Ramos (cell line): ENCODE measurements around the gene ANKIB1.
"Not testable (repeated sequence)": the region's sequence is repeated elsewhere in the genome, so short reads cannot be mapped to it uniquely, and the experiment has no call there.

Source experiments
- in situ Hi-C: fragments of 300-500 bp; cut with MboI; formaldehyde crosslinking; loops from one replicate; pipeline ENCODE4 v1.14.3; 2022; ENCODE audit warnings: low sequenced_read_pairs; ENCODE audit not compliant: unreplicated experiment

Gene ANKIB1, protein sequence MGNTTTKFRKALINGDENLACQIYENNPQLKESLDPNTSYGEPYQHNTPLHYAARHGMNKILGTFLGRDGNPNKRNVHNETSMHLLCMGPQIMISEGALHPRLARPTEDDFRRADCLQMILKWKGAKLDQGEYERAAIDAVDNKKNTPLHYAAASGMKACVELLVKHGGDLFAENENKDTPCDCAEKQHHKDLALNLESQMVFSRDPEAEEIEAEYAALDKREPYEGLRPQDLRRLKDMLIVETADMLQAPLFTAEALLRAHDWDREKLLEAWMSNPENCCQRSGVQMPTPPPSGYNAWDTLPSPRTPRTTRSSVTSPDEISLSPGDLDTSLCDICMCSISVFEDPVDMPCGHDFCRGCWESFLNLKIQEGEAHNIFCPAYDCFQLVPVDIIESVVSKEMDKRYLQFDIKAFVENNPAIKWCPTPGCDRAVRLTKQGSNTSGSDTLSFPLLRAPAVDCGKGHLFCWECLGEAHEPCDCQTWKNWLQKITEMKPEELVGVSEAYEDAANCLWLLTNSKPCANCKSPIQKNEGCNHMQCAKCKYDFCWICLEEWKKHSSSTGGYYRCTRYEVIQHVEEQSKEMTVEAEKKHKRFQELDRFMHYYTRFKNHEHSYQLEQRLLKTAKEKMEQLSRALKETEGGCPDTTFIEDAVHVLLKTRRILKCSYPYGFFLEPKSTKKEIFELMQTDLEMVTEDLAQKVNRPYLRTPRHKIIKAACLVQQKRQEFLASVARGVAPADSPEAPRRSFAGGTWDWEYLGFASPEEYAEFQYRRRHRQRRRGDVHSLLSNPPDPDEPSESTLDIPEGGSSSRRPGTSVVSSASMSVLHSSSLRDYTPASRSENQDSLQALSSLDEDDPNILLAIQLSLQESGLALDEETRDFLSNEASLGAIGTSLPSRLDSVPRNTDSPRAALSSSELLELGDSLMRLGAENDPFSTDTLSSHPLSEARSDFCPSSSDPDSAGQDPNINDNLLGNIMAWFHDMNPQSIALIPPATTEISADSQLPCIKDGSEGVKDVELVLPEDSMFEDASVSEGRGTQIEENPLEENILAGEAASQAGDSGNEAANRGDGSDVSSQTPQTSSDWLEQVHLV

DNA sequence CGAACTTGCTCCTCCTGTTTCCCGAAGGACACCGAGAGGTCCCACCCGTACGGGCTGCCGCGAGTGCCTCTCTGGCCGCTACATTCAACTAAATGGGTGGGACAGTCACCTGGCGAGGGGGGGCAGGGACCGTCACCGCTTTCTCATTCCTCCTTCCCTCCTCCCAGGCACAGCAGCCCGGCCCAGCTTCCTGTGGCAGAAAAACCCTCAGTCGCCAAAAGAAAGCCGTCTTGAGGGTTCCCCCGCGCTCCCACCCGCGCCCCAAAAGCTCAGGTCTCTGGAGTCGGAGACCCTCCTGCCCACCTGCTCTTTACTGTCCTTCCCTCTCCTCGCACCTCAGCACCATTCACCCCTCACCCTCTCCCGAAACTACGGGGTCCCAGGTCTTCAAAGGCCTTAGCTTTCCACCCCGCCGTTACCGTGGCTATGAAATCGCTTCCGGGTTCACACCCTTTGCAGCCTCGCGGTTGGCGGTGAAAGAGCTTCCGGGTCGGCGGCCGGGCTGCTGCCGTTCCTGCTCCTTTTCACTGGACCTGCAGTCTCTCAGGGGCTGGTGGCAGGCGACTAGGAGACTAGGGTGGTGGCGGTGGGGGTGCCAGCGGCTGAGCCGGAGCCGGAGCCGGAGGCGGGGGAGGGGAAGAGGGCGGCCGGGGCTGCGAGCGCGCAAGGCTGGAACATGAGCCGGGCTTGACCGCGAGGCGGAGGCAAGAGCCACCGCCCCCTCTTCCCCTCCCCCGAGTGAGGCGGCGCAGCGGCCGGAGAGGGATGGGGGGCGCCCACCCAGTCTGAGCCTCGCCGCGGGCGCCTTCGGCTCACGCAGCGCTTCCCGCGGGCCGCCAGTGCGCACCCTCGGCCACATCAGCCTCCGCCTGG is at the start of gene ANKIB1, which contains the start of gene KRIT1:
Gene ANKIB1 (plus strand): TSS at position 488 of the 873 bp plus-strand sequence. CDS start 49,005 bp downstream, outside the sequence.
Gene KRIT1 (minus strand): TSS at position 428 of the 873 bp plus-strand sequence. CDS start 3,779 bp downstream, outside the sequence.
- in situ Hi-C loops: no loop called here

DNA sequence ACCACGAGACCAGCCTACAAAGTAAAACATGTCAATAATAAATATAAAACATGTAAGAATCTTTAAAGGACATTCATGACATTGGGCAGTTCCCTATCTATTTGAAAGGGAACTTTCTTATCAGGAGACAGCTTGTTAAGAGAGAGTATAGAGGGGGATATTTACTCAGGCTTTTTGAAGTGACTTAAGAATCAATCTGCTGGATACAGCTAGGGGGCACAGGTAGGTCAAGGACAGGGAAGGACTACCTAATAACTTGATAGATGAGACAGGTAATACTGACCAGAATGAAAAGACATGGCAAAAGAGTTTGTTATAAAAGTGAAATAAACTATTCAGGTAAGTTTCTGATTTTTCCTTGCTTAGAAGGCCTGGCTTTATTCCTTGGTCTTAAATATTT is 45.0 kb upstream of the ANKIB1 start:
- in situ Hi-C loops: no loop called here

DNA sequence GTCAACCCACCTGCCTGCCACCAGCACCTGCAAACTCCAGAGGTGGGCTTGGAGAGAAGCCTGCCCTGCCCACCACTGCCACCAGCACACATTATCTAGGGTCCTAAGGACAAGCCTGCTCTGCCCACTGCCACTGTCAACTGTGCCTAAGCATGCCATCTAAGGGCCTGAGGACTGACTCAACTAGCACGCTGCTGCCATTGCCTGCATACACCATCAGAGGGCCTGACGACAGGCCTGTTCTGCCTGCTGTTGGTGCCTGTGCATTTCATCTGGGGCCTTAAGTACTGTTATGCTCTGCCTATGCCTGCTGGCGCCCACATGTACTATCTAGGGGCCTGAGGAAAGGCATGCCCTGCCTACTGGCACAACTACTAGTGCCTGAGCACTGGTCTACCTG is 39.8 kb upstream of the ANKIB1 start:
- in situ Hi-C loops: no loop called here

DNA sequence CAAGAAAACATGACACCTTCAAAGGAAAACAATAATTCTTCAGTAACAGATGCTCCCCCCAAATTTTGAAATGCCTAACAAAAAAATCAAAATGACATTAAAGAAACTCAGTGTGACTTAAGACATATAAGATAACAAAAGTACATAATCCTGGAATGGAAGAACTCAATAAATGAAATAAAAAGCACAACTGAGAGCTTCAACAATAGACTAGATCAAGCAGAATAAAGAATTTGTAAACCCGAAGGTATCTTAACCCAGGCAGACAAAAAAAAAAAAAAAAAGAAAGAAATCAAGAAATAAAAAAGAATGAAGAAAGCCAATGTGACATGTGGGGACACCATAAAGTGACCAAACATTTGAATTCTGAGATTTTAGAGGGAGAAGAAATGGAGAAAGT is 39.1 kb upstream of the ANKIB1 start:
- in situ Hi-C loops: no loop called here

DNA sequence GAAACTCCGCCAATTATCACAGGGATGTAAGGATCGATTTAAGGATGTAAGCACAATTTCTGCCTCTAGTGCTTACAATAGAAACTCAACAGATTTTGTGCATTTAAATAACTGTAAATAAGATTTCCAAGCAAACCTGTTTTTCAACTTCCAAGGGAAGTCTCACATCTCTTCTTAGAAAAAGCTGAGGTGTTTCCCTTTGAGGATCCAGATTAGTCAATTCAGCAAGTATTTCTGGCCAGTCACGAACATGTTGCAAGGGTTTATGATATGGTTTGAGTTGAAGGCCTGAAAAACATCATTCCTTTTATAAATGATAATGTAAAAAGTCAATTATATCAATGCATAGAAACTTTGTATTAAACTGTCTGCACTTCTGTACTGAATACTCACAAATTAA is 24.0 kb upstream of the ANKIB1 start:
- in situ Hi-C loops: no loop called here

DNA sequence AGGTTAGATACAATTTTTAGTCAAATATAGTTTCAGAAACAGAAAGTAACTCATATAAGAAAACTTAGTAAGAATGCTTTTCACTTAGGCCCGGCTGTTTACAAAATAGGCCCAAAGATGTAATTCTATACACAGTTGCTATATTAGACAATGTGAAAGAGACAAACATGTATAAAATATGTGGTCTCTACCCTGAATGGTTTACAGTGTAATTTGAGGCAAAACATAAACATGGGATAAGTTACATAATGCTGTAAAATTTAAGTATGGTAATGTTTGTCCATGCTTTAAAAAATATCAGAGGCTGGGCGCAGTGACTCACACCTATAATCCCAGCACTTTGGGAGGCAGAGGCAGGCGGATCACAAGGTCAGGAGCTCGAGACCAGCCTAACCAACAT is 18.8 kb upstream of the ANKIB1 start:
- in situ Hi-C loops: no loop called here

DNA sequence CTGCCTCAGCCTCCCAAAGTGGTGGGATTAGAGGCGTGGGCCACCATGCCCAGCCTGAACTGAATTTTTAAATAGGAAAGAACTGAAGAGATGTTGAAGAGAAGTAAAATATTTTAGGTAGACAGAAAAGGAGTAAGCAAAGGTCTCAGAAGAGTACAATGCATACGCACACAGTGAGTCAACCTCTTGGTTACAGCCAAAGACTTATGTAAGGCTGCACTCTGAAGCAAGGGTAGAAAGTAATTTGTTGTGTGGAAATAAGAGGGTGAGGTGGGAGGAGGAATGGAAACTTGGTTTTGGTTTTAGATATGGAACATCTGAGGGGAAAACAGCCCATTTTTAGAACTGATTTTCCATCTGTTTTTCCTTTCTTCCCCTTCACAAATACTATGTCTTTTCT is 17.7 kb upstream of the ANKIB1 start:
- in situ Hi-C loops: no loop called here

DNA sequence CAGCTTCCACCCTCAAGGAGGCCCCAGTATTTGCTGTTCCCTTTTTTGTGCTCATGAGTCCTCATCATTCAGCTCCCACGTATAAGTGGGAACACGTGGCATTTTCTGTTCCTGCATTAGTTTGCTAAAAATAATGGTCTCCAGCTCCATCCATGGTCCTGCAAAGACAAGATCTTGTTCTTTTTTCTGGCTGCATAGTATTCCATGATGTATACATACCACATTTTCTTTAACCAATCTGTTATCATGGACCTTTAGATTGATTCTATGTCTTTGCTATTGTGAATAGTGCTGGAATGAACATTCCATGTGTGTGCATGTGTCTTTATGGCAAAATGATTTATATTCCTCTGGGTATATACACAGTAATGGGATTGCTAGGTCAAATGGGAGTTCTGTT is 17.0 kb upstream of the ANKIB1 start:
- in situ Hi-C loops: no loop called here

DNA sequence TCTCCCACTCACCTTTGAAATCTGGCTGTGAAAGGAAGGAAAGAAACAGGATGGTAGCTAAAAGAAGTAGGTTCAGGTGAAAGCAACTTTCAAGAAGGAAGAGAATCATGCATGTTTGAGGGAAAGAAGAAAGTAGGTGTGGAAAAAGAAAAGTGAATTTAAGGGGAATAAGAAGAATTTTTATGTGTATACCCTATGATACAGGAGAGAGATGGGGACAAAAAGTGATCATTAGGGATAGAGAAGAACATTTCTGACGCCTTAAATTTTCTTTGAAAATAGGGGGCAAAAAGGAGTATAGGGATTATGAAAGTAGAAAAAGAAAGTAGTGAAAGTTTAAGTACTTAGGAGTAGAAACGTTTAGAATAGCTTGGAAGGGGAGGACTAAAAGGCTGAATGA is 15.2 kb upstream of the ANKIB1 start:
- in situ Hi-C loops: no loop called here

DNA sequence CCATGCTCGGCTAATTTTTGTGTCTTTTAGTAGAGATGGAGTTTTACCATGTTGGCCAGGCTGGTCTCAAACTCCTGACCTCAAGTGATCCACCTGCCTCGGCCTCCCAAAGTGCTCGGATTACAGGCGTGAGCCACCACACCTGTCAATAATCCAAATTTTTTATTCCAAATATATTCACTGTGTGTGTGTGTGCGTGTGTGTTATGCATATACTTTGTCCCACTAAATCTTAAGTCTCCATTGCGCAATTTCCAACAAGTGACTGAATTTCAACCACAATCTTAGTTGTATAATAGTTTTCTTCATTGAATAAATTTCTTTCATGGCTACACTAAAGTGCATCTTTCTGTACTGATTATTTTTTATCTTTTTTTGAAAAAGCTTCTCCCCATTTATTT is 2.8 kb upstream of the ANKIB1 start:
- in situ Hi-C loops: no loop called here

DNA sequence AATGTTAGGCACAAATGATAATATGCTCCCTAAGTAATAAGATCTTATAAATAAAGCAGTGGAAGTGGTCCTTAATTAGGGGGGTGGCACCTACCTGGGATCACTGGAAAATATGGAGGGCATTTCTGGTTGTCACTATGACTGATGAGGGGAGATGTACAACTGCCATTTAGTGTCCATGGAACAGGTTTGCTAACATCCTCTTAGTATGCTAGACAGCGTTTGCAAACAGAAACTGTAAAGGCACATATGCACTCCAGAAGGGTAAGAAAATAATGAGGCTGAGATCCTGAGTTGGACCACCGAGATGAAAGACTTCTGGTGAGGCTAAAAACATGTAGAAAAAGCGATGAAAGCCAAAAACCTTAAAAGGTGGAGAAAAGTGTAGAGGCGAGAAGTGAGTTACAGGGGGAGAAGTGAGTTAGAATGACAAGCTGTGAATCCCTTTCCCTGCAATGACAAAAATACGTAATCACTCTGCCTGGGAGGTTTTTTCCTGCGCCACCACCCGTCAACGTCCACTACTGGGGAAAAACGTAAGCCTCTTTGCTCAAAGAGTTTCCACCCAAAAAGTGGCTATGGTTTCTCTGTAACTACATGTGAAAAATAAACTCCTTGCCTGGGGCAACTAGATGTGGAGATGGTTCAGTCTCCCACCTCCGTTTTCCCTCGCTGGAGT is 827 bp upstream of the ANKIB1 start:
- in situ Hi-C loops: no loop called here

DNA sequence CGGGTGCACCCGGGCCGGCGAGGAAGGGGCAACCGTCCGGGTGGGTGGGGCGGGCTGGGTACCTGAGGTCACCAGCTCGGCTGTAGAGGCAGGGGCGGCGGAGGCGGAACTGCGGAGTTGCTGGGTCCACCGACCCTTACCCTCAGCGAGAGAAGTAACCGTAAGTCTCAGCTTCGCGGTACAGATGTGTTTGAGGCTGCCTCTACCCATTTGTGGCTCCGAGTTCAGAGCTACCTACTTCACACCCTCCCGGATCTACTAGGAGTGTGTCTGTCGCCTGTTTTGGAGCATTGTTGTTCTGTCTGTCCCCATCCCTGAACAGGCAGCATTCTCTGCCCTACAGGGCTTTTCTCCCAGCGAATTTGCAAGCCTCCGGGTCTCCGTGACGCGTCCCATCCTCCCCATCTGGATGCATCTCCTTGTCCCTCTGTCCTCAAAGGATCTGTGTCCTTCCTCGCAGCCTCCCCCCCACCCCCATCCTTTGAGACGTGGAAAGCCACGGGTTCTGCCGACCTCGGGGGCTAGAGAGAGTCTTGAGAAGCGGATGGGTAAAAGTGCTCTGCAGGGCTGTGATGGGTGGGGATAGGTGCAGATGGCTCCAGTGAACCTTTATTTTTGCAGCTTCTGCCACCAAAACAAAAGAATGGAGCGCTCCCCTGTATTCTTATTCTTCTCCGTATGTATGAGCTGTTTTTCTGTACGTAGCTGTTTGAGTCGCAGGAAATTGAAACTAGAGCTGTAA is 757 bp downstream of the ANKIB1 start:
- in situ Hi-C loops: no loop called here

DNA sequence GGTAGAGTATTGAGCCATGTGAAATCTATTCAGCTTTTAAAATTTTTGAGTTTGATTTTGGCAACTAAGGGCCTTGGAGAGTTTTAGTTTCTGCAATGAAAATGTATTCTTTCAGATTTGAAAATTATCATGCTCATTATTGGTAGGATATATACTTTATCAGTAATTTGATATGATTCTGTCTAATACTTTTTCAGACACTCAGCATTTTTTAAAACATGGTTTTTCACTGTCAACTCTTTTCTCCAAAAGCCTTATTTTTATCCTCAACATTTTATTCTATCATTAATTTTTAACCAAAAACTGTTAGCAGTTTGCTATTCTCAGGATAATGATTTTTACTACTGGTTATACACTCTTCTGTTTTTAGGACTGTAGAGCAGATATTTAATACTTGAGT is 4.8 kb downstream of the ANKIB1 start:
- in situ Hi-C loops: no loop called here

DNA sequence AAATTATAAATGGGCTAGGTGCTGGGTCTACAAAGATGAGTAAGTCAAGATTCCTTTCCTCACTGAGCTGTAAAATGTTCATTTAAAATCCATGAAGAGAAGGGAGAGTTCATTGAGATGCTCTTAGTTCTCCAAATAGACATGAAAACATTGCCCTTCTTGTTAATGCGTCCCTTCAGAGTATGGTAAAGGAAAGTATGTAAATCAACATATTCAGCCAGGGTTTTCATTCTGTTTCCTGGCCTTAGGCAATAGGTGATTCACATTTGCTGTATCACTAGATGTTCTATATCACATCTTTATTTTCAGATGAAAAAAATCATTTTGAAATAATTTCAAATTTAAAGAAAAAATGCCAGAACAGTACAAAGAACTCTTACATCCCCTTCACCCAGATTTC is 5.4 kb downstream of the ANKIB1 start:
- in situ Hi-C loops: no loop called here

DNA sequence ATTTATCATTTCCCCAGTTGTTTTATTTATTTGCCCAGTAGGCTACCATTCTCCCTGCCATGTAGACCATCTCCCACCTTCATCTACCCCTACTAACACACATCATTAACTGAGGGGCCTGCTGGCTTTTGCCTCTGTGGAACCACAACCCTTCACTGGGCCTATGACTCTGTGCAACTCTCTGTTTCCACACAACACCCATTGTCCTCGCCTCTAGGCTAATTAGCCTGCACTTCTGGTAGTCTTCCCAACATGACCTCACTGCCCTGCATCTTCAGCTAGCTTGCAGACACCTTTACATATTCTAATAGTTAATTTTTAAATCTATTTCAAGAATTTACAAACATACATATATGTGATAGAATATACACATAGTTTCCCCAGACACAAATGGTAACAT is 7.5 kb downstream of the ANKIB1 start:
- in situ Hi-C loops: no loop called here

DNA sequence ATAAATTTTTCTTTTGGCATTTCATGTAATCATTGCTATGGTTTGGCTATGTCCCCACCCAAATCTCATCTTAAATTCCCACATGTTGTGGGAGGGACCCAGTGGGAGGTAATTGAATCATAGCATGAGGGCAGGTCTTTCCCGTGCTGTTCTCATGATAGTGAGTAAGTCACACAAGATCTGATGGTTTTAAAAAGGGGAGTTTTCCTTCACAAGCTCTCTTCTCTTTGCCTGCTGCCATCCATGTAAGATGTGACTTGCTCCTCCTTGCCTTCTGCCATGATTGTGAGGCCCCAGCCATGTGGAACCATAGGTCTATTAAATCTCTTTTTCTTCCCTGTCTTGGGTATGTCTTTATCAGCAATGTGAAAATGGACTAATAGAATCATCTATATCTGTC is 9.0 kb downstream of the ANKIB1 start:
- in situ Hi-C loops: not testable (repeated sequence)

DNA sequence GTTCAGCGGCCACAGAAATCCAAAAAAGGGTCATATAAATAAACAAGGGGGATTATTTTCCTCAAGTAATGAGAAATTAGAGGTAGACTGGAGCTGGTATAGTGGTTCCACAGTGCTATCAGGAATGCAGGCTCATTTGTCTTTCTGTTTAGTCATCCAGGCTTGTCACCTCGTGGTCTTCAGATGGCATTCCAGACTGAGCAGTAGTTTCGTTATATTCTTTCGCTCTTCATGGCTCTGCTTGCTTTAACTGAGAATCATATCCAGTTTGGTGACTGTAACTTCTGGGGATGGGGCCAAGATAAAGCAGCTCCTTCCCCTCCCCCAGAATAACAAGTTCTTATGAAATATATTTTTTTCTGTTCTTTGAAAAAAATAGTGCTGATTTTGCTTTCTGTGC is 9.5 kb downstream of the ANKIB1 start:
- in situ Hi-C loops: no loop called here

DNA sequence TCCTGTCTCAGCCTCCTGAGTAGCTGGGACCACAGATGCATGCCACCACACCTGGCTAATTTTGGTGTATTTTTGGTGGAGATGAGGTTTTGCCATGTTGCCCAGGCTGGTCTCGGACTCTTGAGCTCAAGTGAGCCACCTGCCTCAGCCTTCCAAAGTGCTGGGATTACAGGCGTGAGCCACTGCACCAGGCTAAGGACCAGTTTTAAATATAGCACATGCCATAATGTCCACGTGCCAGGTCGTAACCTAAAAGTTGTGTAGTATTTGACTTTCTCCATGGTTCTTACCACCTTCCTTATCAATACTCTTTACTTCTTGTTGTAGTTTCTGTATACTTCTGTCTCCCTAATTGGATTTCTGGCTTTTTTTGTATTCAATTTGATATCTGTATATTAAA is 13.3 kb downstream of the ANKIB1 start:
- in situ Hi-C loops: no loop called here
